Mammary epithelial cell (primary cell): ENCODE measurements around the gene MRPL43.

ENCODE experiments used
- EZH2 ChIP-seq: IDR thresholded peaks from 2 replicates; pipeline ENCODE4 v1.6.1; 2012; ENCODE audit warnings: low read length, inconsistent platforms, borderline replicate concordance
- TF ChIP-seq, protein P1 (sequence below), 2 donors: IDR thresholded peaks in 1 of 2; conservative IDR thresholded peaks in 1 of 2; 2 replicates each; pipeline ENCODE4 v1.5.1; 2011 to 2012; ENCODE audit warnings: inconsistent platforms in 2 of 2, low read length in 2 of 2, mild to moderate bottlenecking in 2 of 2, control low read depth in 1 of 2, low read depth in 1 of 2; ENCODE audit not compliant: insufficient read depth in 1 of 2; ENCODE audit errors: extremely low read depth in 1 of 2

DNA sequence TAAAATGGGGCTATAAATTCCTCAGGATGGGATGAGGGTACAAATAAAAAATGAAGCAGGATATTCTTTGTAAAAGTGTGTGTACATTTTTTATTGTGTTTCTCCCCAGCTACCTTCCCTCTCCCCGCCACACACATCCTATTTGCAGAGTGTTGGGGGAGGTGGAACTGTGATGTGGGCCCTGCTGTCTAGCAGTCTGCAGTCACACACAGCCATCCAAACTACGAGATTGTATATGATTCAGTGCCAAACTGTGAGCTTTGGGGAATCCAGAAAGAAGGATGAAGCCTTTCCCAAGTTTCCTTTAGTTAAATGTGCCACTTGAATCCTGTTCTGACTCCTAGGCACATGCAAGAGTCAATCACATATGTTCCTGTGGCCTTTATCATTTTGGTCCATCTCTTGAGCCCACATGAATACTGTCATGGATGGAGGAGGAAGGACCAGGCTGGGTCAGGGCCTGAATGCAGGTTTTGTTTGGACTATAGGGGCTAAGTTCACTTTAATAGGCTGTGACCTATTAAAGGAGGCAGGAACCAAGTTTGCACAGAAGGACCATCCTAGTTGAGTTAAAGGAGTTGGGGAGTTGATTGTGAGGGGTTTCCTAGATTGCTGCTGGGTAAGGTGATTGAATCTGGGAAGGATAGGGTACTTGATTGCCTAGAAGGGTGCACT, 19.1 kb downstream of the MRPL43 start:
- TF ChIP-seq, protein P1, sequence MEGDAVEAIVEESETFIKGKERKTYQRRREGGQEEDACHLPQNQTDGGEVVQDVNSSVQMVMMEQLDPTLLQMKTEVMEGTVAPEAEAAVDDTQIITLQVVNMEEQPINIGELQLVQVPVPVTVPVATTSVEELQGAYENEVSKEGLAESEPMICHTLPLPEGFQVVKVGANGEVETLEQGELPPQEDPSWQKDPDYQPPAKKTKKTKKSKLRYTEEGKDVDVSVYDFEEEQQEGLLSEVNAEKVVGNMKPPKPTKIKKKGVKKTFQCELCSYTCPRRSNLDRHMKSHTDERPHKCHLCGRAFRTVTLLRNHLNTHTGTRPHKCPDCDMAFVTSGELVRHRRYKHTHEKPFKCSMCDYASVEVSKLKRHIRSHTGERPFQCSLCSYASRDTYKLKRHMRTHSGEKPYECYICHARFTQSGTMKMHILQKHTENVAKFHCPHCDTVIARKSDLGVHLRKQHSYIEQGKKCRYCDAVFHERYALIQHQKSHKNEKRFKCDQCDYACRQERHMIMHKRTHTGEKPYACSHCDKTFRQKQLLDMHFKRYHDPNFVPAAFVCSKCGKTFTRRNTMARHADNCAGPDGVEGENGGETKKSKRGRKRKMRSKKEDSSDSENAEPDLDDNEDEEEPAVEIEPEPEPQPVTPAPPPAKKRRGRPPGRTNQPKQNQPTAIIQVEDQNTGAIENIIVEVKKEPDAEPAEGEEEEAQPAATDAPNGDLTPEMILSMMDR (conservative IDR thresholded peaks at IDR 0.05 in 1 of 2, IDR thresholded peaks at IDR 0.05 in 1 of 2; ENCODE audit: extremely low read depth in 1 of 2, insufficient read depth in 1 of 2, low read depth in 1 of 2, low read length in 2 of 2), result no peak
- TF ChIP-seq EZH2, result no peak
